ENCODE results near the gene APPL2. TPM values are rescaled to one million over a fixed set of nuclear protein-coding genes. Genes with fewer than 3 reads are reported as not detected.

The APPL2 gene
- total RNA-seq, 1 donor from 2014 or later, result 30.9 TPM

DNA sequence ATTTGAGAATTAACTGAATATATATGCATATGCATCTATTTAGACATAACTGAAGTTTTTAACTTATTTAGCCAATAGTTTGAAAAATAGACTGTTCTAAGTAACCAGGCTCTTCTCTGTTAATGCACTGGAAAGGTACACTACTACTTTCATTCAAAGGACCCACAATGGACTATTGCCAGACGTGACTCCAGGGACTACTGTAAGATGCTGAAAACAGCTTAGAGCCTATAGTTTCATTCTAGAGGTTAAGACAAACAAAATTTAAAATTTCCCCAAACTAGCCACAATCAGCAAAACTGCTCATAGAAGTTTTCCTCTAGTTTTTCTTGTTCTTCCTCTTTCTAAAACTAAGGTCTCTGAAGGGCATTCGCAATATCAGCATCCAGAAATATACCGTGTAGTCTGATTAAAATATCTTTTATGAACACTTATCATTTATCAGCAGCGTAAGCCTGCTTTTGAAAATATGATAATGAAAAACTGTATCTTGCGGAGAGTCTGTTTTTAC lies 10.4 kb downstream of the APPL2 start:
- Histone ChIP-seq H3K4me1 (peaks cover 48% of the 10 kb centered on the region), H3K36me3 (peaks cover 11% of the 10 kb centered on the region), H3K27ac (no peak overlapping the region), H3K4me3 (no peak overlapping the region), H3K9me3 (no peaks in the 10 kb centered on the region), H3K27me3 (no peaks in the 10 kb centered on the region)
- ATAC-seq (no peak), DNase-seq (no peak)
- TF ChIP-seq, protein P1, sequence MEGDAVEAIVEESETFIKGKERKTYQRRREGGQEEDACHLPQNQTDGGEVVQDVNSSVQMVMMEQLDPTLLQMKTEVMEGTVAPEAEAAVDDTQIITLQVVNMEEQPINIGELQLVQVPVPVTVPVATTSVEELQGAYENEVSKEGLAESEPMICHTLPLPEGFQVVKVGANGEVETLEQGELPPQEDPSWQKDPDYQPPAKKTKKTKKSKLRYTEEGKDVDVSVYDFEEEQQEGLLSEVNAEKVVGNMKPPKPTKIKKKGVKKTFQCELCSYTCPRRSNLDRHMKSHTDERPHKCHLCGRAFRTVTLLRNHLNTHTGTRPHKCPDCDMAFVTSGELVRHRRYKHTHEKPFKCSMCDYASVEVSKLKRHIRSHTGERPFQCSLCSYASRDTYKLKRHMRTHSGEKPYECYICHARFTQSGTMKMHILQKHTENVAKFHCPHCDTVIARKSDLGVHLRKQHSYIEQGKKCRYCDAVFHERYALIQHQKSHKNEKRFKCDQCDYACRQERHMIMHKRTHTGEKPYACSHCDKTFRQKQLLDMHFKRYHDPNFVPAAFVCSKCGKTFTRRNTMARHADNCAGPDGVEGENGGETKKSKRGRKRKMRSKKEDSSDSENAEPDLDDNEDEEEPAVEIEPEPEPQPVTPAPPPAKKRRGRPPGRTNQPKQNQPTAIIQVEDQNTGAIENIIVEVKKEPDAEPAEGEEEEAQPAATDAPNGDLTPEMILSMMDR (IDR thresholded peaks at IDR 0.05), result no peak
- intact Hi-C loops (cut with DNase I), result no loop called here

GRCh38 chr12:105224399-105224798 lies 11.6 kb downstream of the APPL2 start:
- Histone ChIP-seq H3K36me3 (peaks cover 11% of the 10 kb centered on the region), H3K9me3 (no peaks in the 10 kb centered on the region), H3K27me3 (no peaks in the 10 kb centered on the region), H3K4me3 (no peak overlapping the region), H3K27ac (no peak overlapping the region), H3K4me1 (peaks cover 56% of the 10 kb centered on the region)
- ATAC-seq (no peak), DNase-seq (no peak)
- TF ChIP-seq, protein P1 (IDR thresholded peaks at IDR 0.05), result no peak
- intact Hi-C loops (cut with DNase I), result no loop called here

- peaks cover 57% of the 10 kb centered on the region for H3K4me1 ChIP-seq
- no peak for DNase-seq
- H3K9me3 ChIP-seq, result no peaks in the 10 kb centered on the region
- no peak overlapping the region for H3K27ac ChIP-seq
- H3K27me3 ChIP-seq, result no peaks in the 10 kb centered on the region
- no peak overlapping the region for H3K4me3 ChIP-seq
- H3K36me3 ChIP-seq, result peaks cover 11% of the 10 kb centered on the region
- intact Hi-C loops (cut with DNase I), result no loop called here
- ATAC-seq, result no peak
- TF ChIP-seq, protein P1 (IDR thresholded peaks at IDR 0.05), result no peak
These were observed 12.1 kb downstream of the APPL2 start for GRCh38 chr12:105223884-105224283.

DNA sequence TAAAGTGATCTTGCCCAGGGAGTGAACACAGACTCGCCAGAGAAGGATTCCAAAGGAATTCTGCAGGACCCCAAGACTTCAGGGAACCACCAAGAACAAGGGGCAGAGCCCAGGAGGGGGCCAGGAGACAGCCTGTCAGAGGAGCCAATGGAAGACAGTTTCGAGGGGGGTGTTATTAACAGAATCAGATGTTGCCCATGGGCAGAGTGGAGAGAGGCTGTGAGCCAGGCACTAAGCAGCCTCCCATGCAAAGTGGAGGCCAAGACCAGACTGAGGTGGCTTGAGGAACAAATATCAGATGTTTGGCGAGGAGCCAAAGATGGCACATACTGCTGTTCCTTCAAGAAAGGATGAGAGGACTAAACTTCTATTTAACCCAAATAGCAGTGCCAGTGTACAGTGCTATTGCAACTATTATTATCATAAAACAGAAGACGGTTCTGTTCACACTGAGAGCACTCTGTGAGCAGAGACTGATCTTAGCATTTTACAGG lies 12.6 kb downstream of the APPL2 start:
- Histone ChIP-seq H3K27me3 (no peaks in the 10 kb centered on the region), H3K4me3 (no peak overlapping the region), H3K4me1 (peaks cover 52% of the 10 kb centered on the region), H3K27ac (no peak overlapping the region), H3K9me3 (no peaks in the 10 kb centered on the region), H3K36me3 (peaks cover 7% of the 10 kb centered on the region)
- intact Hi-C loops (cut with DNase I), result no loop called here
- TF ChIP-seq, protein P1 (IDR thresholded peaks at IDR 0.05), result no peak
- no peak for ATAC-seq
- no peak for DNase-seq

DNA sequence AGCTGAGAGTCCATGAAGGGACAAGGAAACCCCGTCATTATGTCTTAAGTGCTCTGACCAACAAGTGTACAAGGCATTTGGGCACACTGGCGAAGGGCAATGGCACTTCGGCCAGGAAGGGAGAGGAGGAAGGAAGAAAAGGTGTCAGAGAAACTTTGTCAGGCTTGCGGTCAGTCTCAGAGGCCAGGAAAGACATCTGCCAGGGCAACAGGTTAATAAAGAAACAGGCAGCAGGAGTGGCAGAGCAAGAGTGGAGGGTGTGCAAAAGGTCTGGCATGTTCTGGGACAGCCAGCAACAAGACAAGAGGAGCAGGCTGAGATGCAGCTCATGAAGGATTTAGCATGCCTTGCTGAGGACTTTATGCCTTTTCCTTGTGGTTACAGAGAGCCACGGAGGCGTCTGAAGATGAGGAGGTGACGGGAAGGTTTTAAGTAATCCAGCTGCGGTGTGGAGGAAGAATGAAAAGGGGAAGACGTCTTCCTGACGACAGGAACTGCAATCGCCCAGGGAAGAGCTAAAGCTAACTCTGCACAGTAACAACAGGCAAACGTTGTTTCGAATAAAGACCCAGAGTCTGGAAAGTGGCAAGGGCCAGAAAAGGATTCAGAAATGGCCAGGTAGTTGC lies 13.1 kb downstream of the APPL2 start:
- peaks cover 52% of the 10 kb centered on the region for H3K4me1 ChIP-seq
- H3K9me3 ChIP-seq, result no peaks in the 10 kb centered on the region
- H3K27ac ChIP-seq, result no peak overlapping the region
- H3K4me3 ChIP-seq, result no peak overlapping the region
- ATAC-seq, result peak; percentile 54
- H3K36me3 ChIP-seq, result peaks cover 3% of the 10 kb centered on the region
- DNase-seq, result no peak
- no peaks in the 10 kb centered on the region for H3K27me3 ChIP-seq
- intact Hi-C loops (cut with DNase I), result no loop called here
- TF ChIP-seq, protein P1 (IDR thresholded peaks at IDR 0.05), result no peak
